HepG2 (cell line): ENCODE results near the gene FAM20C. TPM values are rescaled to one million over a fixed set of nuclear protein-coding genes. Genes with fewer than 3 reads are reported as not detected.

Experiments
- ATAC-seq: fragments of 200-7000 bp; cut with Tn5 transposase; 3 replicates; pipeline ENCODE4 v1.9.1; 2020; ENCODE audit warnings: mild to moderate bottlenecking, moderate library complexity
- BruUV-seq: library from RNA; stranded (reverse); fragments of 400-500 nt; replicated peaks from 2 replicates; lab custom pipeline; 2021; lab: Mats Ljungman, UMichigan
- CTCF ChIA-PET: fragments of 300-600 bp; formaldehyde crosslinking; extraction: SDS; loops from one replicate; lab custom pipeline; 2021; ENCODE audit warnings: low total read pairs, inconsistent platforms, low intra/inter-chr PET ratio; lab: Yijun Ruan, JAX
- POLR2A ChIA-PET: fragments of 350-600 bp; sonication (Branson Sonifier 250); formaldehyde crosslinking; loops from one replicate; lab custom pipeline; 2020; ENCODE audit warnings: antibody characterized with exemption, inconsistent platforms; lab: Yijun Ruan, JAX
- DNase-seq: peaks from one replicate; pipeline ENCODE4 v3.0.0-alpha.2; 2015; ENCODE audit warnings: low spot score
- FAIRE-seq: peaks from 3 replicates; lab custom pipeline; 2011; peaks lifted over from hg19 to GRCh38; lab: Jason Lieb, UNC
- H2AFZ ChIP-seq: one replicate; pipeline ENCODE4 v1.6.1; 2011; ENCODE audit warnings: low read length, inconsistent platforms
- H3K27ac ChIP-seq: fragments of 300-600 bp; 3 replicates; pipeline ENCODE4 v1.8.0; 2011; ENCODE audit warnings: mixed run types, mild to moderate bottlenecking, mixed read lengths, low read length, inconsistent platforms; ENCODE audit not compliant: insufficient read depth; ENCODE audit errors: extremely low read length
- H3K27me3 ChIP-seq, 2 experiments: fragments of 200-600 bp in 1 of 2; 2 replicates in 1 of 2; 3 replicates in 1 of 2; pipeline versions ENCODE4 v1.6.0 to v1.8.0; 2011; ENCODE audit warnings: low read length in 2 of 2, mild to moderate bottlenecking in 2 of 2, moderate library complexity in 2 of 2, inconsistent platforms in 1 of 2; ENCODE audit not compliant: insufficient read depth in 2 of 2, control insufficient read depth in 1 of 2
- H3K36me3 ChIP-seq, 2 experiments: fragments of 200-600 bp in 1 of 2; replicated peaks in 1 of 2; 2 replicates in 1 of 2; 3 replicates in 1 of 2; pipeline versions ENCODE4 v1.5.1 to v1.8.0; 2011; ENCODE audit warnings: low read length in 2 of 2, inconsistent platforms in 1 of 2; ENCODE audit not compliant: insufficient read depth in 2 of 2, control insufficient read depth in 1 of 2
- H3K4me1 ChIP-seq: 2 replicates; pipeline ENCODE4 v1.5.1; 2012; ENCODE audit warnings: low read length, inconsistent platforms; ENCODE audit not compliant: insufficient read depth
- H3K4me2 ChIP-seq: 2 replicates; pipeline ENCODE4 v1.6.0; 2011; ENCODE audit warnings: low read depth, low read length, inconsistent platforms
- H3K4me3 ChIP-seq, 3 experiments: fragments of 200-600 bp in 1 of 3; sonication (generic), shearing (Covaris generic) in 1 of 3; replicated peaks in 1 of 3; 2 replicates each; pipeline ENCODE4 v1.5.1; 2011 to 2016; ENCODE audit warnings: low read length in 3 of 3, inconsistent platforms in 2 of 3, low read depth in 2 of 3, mild to moderate bottlenecking in 2 of 3, control low read depth in 1 of 3, mixed read lengths in 1 of 3; ENCODE audit not compliant: insufficient read depth in 1 of 3
- H3K79me2 ChIP-seq: one replicate; pipeline ENCODE4 v1.6.1; 2011; ENCODE audit warnings: low read length, inconsistent platforms; ENCODE audit not compliant: insufficient read depth
- H3K9ac ChIP-seq: 2 replicates; pipeline ENCODE4 v1.6.0; 2011; ENCODE audit warnings: mild to moderate bottlenecking, low read depth, low read length, inconsistent platforms; ENCODE audit not compliant: insufficient read depth
- H3K9me3 ChIP-seq: 2 replicates; pipeline ENCODE4 v1.5.1; 2012; ENCODE audit warnings: mild to moderate bottlenecking, low read length
- H4K20me1 ChIP-seq: 2 replicates; pipeline ENCODE4 v1.6.0; 2011; ENCODE audit warnings: inconsistent platforms, mild to moderate bottlenecking, low read length, moderate library complexity; ENCODE audit not compliant: insufficient read depth
- NFATC3 ChIP-seq: sonication (generic); formaldehyde crosslinking; IDR thresholded peaks from 2 replicates; pipeline ENCODE4 v1.5.1; 2020; ENCODE audit warnings: mild to moderate bottlenecking, missing genetic modification reagents
- POGZ ChIP-seq: sonication (generic); formaldehyde crosslinking; IDR thresholded peaks from 2 replicates; pipeline ENCODE4 v1.4.0; 2020; ENCODE audit warnings: mild to moderate bottlenecking, missing genetic modification reagents
- POLR2G ChIP-seq: fragments of 200-400 bp; formaldehyde crosslinking; IDR thresholded peaks from 2 replicates; pipeline ENCODE4 v1.6.1; 2018; ENCODE audit warnings: mild to moderate bottlenecking, low read depth, low read length, moderate library complexity
- SMYD3 ChIP-seq: sonication (generic); formaldehyde crosslinking; IDR thresholded peaks from 2 replicates; pipeline ENCODE4 v1.8.1; 2023; ENCODE audit warnings: mild to moderate bottlenecking, missing genetic modification reagents
- TMF1 ChIP-seq: sonication (generic); formaldehyde crosslinking; IDR thresholded peaks from 2 replicates; pipeline ENCODE4 v1.8.1; 2022; ENCODE audit warnings: low read depth, missing genetic modification reagents
- ZBTB42 ChIP-seq: sonication (generic); formaldehyde crosslinking; IDR thresholded peaks from 2 replicates; pipeline ENCODE4 v1.5.0; 2020; ENCODE audit warnings: mild to moderate bottlenecking, missing genetic modification reagents
- ZNF512B ChIP-seq: sonication (generic); formaldehyde crosslinking; IDR thresholded peaks from 2 replicates; pipeline ENCODE4 v1.5.1; 2020; ENCODE audit warnings: missing genetic modification reagents, mild to moderate bottlenecking, borderline replicate concordance
- ZNF563 ChIP-seq: sonication (generic); formaldehyde crosslinking; IDR thresholded peaks from 2 replicates; pipeline ENCODE4 v1.8.0; 2022; ENCODE audit warnings: mild to moderate bottlenecking, moderate library complexity, missing genetic modification reagents
- ZNF749 ChIP-seq: sonication (generic); formaldehyde crosslinking; IDR thresholded peaks from 2 replicates; pipeline ENCODE4 v1.8.0; 2022; ENCODE audit warnings: mild to moderate bottlenecking, missing genetic modification reagents, moderate library complexity, borderline replicate concordance
- ZNF790 ChIP-seq: sonication (generic); formaldehyde crosslinking; IDR thresholded peaks from 2 replicates; pipeline ENCODE4 v1.8.0; 2022; ENCODE audit warnings: missing genetic modification reagents, mild to moderate bottlenecking, borderline replicate concordance
- ZNF879 ChIP-seq: sonication (generic); formaldehyde crosslinking; IDR thresholded peaks from 2 replicates; pipeline ENCODE4 v1.8.1; 2023; ENCODE audit warnings: missing genetic modification reagents
- ZSCAN12 ChIP-seq: sonication (generic); formaldehyde crosslinking; IDR thresholded peaks from 2 replicates; pipeline ENCODE4 v1.9.0; 2021; ENCODE audit warnings: mild to moderate bottlenecking, missing genetic modification reagents
- WGBS: methylation state at CpG from one replicate; pipeline ENCODE4 v1.1.6; 2017; ENCODE audit warnings: low lambda C conversion rate; 5-methylcytosine and 5-hydroxymethylcytosine counted together
- in situ Hi-C: cut with HindIII; loops from 2 replicates; pipeline ENCODE4 v1.10.0; 2017; ENCODE audit warnings: low pct_unique_long_range_greater_than_20kb; ENCODE audit not compliant: extremely low pct_ligation_motif_present
- intact Hi-C: fragments of 100-400 bp; cut with micrococcal nuclease; formaldehyde crosslinking; loops from one replicate; pipeline ENCODE4 v1.10.0; 2022; ENCODE audit not compliant: unreplicated experiment
- polyA plus RNA-seq, 8 experiments: library from polyadenylated mRNA; depleted of rRNA in 3 of 8; stranded (reverse) in 7 of 8; unstranded in 1 of 8; fragments of >200 nt; fragmentation: Illumina TruSeq in 4 of 8; extraction: Trizol in 4 of 8; gene quantifications; 2 replicates each; pipeline versions ENCODE4 v1.2.1 to v1.2.3, GENCODE V29; 2011 to 2016; ENCODE audit warnings: low read depth in 4 of 8, missing spikeins in 1 of 8, mixed read lengths in 1 of 8; ENCODE audit not compliant: insufficient read depth in 1 of 8
- total RNA-seq, 5 experiments: library from RNA; depleted of rRNA; stranded (reverse); fragments of >200 nt; fragmentation: Illumina TruSeq; extraction: Trizol; gene quantifications; 2 replicates each; pipeline ENCODE4 v1.2.3, GENCODE V29; 2016; ENCODE audit warnings: low read depth in 1 of 5

FAM20C gene
- total and polyA plus RNA-seq, 2 of the 13 experiments (the other 11 are each of a cell fraction or from before 2014, with no cell fraction given): 11.9 to 19.9 TPM

DNA sequence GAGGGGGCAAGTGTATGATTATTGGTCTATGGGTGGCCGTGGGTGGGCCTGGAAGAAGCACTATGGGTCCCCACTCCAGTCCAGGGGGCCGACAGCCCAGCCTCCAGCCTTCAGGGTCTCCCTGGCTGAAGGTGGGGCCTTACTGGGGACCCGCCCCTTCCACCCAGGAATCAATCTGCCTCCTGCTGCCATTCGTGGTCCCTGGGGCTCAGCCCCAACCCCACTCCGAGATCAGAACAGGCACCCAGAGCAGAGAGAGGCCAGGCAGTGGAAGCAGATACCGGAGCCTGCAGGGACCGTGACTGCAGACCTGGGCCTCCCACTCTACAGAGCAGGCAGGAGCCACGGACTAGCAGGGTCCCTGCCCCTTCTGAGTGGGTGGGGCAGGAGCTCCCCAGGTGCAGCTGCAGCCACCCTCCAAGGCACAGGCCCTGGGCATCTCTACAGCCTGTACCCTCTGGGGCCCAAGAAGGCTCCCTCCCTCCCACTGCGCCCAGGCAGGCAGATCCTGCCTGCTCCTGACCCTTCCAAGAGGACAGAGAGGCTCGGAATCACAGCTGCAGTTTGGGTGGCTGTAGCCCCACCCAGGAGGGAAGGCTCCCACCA, 84.0 kb downstream of the FAM20C start (continued):
- no peak for TF ChIP-seq ZNF563 (CRISPR knock-in tag)
- no peak for TF ChIP-seq POGZ

DNA sequence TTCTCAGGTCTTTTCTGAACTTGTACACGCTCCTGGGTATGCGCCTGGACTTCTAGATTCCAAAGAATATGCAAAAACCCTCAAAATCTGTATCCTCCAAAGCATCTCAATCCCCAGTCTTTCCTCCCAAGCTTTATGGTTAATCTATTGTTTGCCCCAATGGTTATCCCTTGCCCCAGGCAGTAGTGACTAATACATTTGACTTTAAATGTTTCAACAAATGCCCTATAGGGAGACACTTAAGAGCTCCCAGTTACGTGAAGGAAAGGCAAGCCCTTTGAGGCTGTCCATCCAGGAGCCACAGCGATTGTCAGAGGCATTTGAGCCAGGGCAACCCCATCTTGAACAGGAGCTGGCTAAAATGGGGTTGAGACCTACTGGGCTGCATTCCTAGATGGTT, 84.9 kb downstream of the FAM20C start:
- TF ChIP-seq SMYD3: no peak
- no peak for TF ChIP-seq NFATC3 (CRISPR knock-in tag)
- TF ChIP-seq POLR2G: no peak
- no peak for TF ChIP-seq ZBTB42
- no peak for TF ChIP-seq ZNF512B
- no peak for TF ChIP-seq ZNF790 (CRISPR knock-in tag)
- TF ChIP-seq ZNF749: no peak
- no peak for TF ChIP-seq ZSCAN12 (CRISPR knock-in tag)
- no peak for TF ChIP-seq TMF1 (CRISPR knock-in tag)
- no peak for TF ChIP-seq ZNF879
- Histone ChIP-seq H3K4me2 (no peak overlapping the region), H3K9ac (no peak overlapping the region), H2AFZ (no peak overlapping the region), H3K79me2 (no peaks in the 10 kb centered on the region), H4K20me1 (no peaks in the 10 kb centered on the region), H3K27ac (no peak overlapping the region), H3K27me3 (peaks cover 0 to 5% of the 10 kb centered on the region in 2 experiments; a peak in 1 of 5 replicates), H3K9me3 (peaks cover 19% of the 10 kb centered on the region), H3K4me1 (no peaks in the 10 kb centered on the region), H3K36me3 (no peaks in the 10 kb centered on the region), H3K4me3 (no peak overlapping the region)
- no peak for ATAC-seq
- in situ Hi-C loops (no loop called here), intact Hi-C loops (no loop called here)
- WGBS: 39% methylated on average over 4 of the region's 4 CpGs
- DNase-seq: no peak
- FAIRE-seq: no peak
- POLR2A ChIA-PET: no interaction called here
- CTCF ChIA-PET: no interaction called here
- no TSS peak for BruUV-seq
